ENCODE results near the gene DCDC2.
"Not testable (repeated sequence)": the region's sequence is repeated elsewhere in the genome, so short reads cannot be mapped to it uniquely, and the experiment has no call there.

DCDC2 gene

GRCh38 chr6:24306936-24307335 lies 50.9 kb downstream of the DCDC2 start:
- TF ChIP-seq CTCF (IDR thresholded peaks at IDR 0.05; ENCODE audit: insufficient read depth, low read length) (no peak), REST (IDR thresholded peaks at IDR 0.05; ENCODE audit: insufficient replicate concordance, low read depth) (no peak), POLR2AphosphoS5 (IDR thresholded peaks at IDR 0.05; ENCODE audit: low read depth) (no peak), SPI1 (IDR thresholded peaks at IDR 0.05; ENCODE audit: borderline replicate concordance, low read depth) (no peak), GABPA (IDR thresholded peaks at IDR 0.05; ENCODE audit: low read depth) (no peak)
- no peak overlapping the region for H3K27ac ChIP-seq (replicated peaks)
- DNase-seq (ENCODE audit: low read depth in 1 of 2, low spot score in 1 of 2), result no peak
- H3K27me3 ChIP-seq (ENCODE audit: insufficient read depth, poor library complexity, severe bottlenecking), result no peaks in the 10 kb centered on the region
- H3K4me3 ChIP-seq (replicated peaks; ENCODE audit: insufficient read depth, low read length), result no peak overlapping the region

GRCh38 chr6:24306038-24306437 lies 51.8 kb downstream of the DCDC2 start:
- H3K27me3 ChIP-seq (ENCODE audit: insufficient read depth, poor library complexity, severe bottlenecking), result no peaks in the 10 kb centered on the region
- no peak for DNase-seq (ENCODE audit: low read depth in 1 of 2, low spot score in 1 of 2)
- H3K27ac ChIP-seq (replicated peaks), result no peak overlapping the region
- H3K4me3 ChIP-seq (replicated peaks; ENCODE audit: insufficient read depth, low read length), result no peak overlapping the region
- TF ChIP-seq CTCF (IDR thresholded peaks at IDR 0.05; ENCODE audit: insufficient read depth, low read length), result no peak
- no peak for TF ChIP-seq REST (IDR thresholded peaks at IDR 0.05; ENCODE audit: insufficient replicate concordance, low read depth)
- TF ChIP-seq SPI1 (IDR thresholded peaks at IDR 0.05; ENCODE audit: borderline replicate concordance, low read depth), result no peak
- no peak for TF ChIP-seq POLR2AphosphoS5 (IDR thresholded peaks at IDR 0.05; ENCODE audit: low read depth)
- no peak for TF ChIP-seq GABPA (IDR thresholded peaks at IDR 0.05; ENCODE audit: low read depth)

- TF ChIP-seq REST (IDR thresholded peaks at IDR 0.05; ENCODE audit: insufficient replicate concordance, low read depth) (no peak), CTCF (IDR thresholded peaks at IDR 0.05; ENCODE audit: insufficient read depth, low read length) (no peak), SPI1 (IDR thresholded peaks at IDR 0.05; ENCODE audit: borderline replicate concordance, low read depth) (no peak), GABPA (IDR thresholded peaks at IDR 0.05; ENCODE audit: low read depth) (no peak), POLR2AphosphoS5 (IDR thresholded peaks at IDR 0.05; ENCODE audit: low read depth) (no peak)
- H3K27me3 ChIP-seq (ENCODE audit: insufficient read depth, poor library complexity, severe bottlenecking), result no peaks in the 10 kb centered on the region
- H3K4me3 ChIP-seq (replicated peaks; ENCODE audit: insufficient read depth, low read length), result no peak overlapping the region
- H3K27ac ChIP-seq (replicated peaks), result no peak overlapping the region
- DNase-seq (ENCODE audit: low read depth in 1 of 2, low spot score in 1 of 2), result no peak
These were observed 60.9 kb downstream of the DCDC2 start for GRCh38 chr6:24296944-24297343.

GRCh38 chr6:24293852-24294251 lies 64.0 kb downstream of the DCDC2 start:
- H3K4me3 ChIP-seq (replicated peaks; ENCODE audit: insufficient read depth, low read length); DNase-seq (ENCODE audit: low read depth in 1 of 2, low spot score in 1 of 2); H3K27me3 ChIP-seq (ENCODE audit: insufficient read depth, poor library complexity, severe bottlenecking); H3K27ac ChIP-seq (replicated peaks): not testable (repeated sequence)

Measured in HL-60 (cell line).